Peyer's patch (tissue), 4 donors: ENCODE results near the gene PLXNA4.

ENCODE experiments used
- POLR2A ChIP-seq, 2 donors: fragments of 450-650 bp; IDR thresholded peaks; one replicate each; pipeline ENCODE4 v1.5.1; 2017; ENCODE audit warnings: antibody characterized with exemption in 2 of 2, mild to moderate bottlenecking in 2 of 2, moderate library complexity in 2 of 2
- TF ChIP-seq, protein P1 (sequence below), 6 experiments: fragments of 450-650 bp in 4 of 6; fragments of 200-600 bp in 2 of 6; sonication (generic) in 1 of 6; IDR thresholded peaks; one replicate each; pipeline ENCODE4 v1.5.1; 2017 to 2019; ENCODE audit warnings: antibody characterized with exemption in 6 of 6, mild to moderate bottlenecking in 3 of 6, moderate library complexity in 1 of 6

DNA sequence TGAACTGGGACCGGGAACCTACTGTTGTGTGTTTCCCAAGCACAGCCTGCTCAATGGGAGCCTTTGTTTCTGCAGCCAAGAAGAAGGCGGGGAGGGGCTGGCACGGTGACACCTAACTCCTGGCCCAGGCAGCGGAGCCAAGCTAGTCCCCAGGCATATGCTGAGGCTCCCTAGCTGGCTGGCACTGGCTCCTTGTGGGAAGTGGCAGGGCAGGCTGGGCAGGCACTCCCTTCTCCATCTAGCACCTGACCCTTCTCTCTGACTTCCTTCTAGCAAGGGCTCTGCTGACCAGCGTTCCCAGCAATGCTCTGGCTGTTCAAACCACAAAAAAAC, 325.0 kb downstream of the PLXNA4 start:
- TF ChIP-seq, protein P1, sequence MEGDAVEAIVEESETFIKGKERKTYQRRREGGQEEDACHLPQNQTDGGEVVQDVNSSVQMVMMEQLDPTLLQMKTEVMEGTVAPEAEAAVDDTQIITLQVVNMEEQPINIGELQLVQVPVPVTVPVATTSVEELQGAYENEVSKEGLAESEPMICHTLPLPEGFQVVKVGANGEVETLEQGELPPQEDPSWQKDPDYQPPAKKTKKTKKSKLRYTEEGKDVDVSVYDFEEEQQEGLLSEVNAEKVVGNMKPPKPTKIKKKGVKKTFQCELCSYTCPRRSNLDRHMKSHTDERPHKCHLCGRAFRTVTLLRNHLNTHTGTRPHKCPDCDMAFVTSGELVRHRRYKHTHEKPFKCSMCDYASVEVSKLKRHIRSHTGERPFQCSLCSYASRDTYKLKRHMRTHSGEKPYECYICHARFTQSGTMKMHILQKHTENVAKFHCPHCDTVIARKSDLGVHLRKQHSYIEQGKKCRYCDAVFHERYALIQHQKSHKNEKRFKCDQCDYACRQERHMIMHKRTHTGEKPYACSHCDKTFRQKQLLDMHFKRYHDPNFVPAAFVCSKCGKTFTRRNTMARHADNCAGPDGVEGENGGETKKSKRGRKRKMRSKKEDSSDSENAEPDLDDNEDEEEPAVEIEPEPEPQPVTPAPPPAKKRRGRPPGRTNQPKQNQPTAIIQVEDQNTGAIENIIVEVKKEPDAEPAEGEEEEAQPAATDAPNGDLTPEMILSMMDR (IDR thresholded peaks at IDR 0.05) = no peak
- TF ChIP-seq POLR2A (IDR thresholded peaks at IDR 0.05) = no peak
